ACHN (cell line): Measurements from ENCODE around the gene IL17RC.

ENCODE experiments used
- DNase-seq: peaks from one replicate; pipeline ENCODE4 v3.0.0-alpha.2; 2015
- in situ Hi-C: cut with HindIII; loops from 2 replicates; pipeline ENCODE4 v1.10.0; 2017; ENCODE audit warnings: low sequenced_read_pairs, low pct_ligation_motif_present, low pct_unique_long_range_greater_than_20kb

The IL17RC gene

DNA sequence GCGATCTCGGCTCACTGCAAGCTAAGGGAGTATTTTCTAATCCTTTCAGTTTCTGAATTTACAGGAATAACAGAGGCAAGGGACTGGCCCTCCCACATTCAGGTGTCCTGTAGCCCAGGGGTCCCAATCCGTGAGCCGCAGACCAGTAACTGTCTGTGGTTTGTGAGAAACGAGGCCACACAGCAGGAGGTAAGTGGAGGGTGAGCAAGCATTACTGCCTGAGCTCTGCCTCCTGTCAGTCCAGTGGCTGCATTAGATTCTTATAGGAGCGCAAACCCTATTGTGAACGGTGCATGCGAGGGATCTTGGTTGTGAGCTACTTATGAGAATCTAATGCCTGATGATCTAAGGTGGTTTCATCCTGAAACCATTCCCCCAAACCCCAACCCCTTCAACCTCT, 5.0 kb upstream of the IL17RC start:
- no peak for DNase-seq
- in situ Hi-C loops, result no loop called here

- in situ Hi-C loops, result no loop called here
- no peak for DNase-seq
Observed at GRCh38 chr3:9912294-9912935, 4.5 kb upstream of the IL17RC start.

- DNase-seq, result no peak
- in situ Hi-C loops, result no loop called here
Observed at GRCh38 chr3:9913601-9914000, 3.3 kb upstream of the IL17RC start.

- in situ Hi-C loops, result no loop called here
- no peak for DNase-seq
Observed at GRCh38 chr3:9914011-9914410, 2.9 kb upstream of the IL17RC start.

- in situ Hi-C loops, result no loop called here
- DNase-seq, result no peak
Observed at GRCh38 chr3:9914559-9915253, 2.2 kb upstream of the IL17RC start.

DNA sequence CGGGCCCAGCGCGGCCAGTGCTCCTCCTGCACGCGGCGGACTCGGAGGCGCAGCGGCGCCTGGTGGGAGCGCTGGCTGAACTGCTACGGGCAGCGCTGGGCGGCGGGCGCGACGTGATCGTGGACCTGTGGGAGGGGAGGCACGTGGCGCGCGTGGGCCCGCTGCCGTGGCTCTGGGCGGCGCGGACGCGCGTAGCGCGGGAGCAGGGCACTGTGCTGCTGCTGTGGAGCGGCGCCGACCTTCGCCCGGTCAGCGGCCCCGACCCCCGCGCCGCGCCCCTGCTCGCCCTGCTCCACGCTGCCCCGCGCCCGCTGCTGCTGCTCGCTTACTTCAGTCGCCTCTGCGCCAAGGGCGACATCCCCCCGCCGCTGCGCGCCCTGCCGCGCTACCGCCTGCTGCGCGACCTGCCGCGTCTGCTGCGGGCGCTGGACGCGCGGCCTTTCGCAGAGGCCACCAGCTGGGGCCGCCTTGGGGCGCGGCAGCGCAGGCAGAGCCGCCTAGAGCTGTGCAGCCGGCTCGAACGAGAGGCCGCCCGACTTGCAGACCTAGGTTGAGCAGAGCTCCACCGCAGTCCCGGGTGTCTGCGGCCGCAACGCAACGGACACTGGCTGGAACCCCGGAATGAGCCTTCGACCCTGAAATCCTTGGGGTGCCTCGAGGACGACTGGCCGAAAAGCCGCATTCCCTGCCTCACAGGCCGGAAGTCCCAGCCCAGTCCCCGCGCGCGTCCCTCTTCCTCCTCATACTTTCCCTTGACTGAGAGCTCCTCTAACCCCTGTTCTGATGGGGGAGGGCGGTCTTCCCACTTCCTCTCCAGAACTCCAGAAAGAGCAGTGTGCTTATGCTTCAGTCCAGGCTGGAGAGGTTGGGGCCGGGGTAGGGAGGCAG, 1.4 kb upstream of the IL17RC start:
- in situ Hi-C loops, result no loop called here
- peak; percentile 51 for DNase-seq

- DNase-seq, result no peak
- in situ Hi-C loops, result no loop called here
Observed at GRCh38 chr3:9916346-9916733, 558 bp upstream of the IL17RC start.

GRCh38 chr3:9917820-9918219, 922 bp downstream of the IL17RC start:
- in situ Hi-C loops, result no loop called here
- no peak for DNase-seq

DNA sequence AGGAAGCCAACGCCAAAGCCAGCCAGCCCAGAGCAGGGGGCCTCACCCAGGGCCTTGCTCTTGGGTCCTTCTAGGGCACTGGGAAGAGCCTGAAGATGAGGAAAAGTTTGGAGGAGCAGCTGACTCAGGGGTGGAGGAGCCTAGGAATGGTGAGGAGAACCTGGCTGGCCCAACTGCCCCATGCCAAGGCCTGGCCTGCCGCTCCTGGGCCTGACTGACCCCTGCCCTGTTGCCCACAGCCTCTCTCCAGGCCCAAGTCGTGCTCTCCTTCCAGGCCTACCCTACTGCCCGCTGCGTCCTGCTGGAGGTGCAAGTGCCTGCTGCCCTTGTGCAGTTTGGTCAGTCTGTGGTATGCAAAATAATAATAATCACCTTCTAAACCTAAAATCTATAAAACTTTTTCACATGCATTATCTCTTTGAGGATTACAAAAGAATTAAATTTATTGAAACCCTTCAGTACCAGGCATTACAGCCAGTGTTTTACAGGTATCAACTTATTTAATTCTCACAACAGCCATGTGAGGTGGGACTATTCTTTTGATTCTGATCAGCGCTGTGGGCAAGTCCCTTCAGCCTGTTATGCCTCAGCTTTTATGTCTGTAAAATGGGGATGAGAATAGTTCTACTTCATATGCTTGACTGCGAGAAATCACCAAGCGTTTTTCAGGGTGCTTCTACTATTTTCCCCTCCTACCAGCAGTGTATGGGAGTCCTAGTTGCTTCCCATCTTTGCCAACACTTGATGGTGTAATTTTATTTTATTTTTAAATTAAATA, 1.6 kb downstream of the IL17RC start:
- DNase-seq, result no peak
- in situ Hi-C loops, result no loop called here

DNA sequence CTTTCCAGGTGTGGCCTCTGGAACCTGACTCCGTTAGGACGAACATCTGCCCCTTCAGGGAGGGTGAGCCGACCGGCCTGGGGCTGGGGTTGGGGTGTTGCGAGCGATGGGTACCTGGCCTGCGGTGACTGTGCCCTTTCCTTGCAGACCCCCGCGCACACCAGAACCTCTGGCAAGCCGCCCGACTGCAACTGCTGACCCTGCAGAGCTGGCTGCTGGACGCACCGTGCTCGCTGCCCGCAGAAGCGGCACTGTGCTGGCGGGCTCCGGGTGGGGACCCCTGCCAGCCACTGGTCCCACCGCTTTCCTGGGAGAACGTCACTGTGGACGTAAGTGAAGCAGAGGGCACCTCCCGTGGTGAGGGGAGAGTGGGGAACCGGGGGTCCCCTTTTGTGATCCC, 11.3 kb downstream of the IL17RC start:
- in situ Hi-C loops, result no loop called here

DNA sequence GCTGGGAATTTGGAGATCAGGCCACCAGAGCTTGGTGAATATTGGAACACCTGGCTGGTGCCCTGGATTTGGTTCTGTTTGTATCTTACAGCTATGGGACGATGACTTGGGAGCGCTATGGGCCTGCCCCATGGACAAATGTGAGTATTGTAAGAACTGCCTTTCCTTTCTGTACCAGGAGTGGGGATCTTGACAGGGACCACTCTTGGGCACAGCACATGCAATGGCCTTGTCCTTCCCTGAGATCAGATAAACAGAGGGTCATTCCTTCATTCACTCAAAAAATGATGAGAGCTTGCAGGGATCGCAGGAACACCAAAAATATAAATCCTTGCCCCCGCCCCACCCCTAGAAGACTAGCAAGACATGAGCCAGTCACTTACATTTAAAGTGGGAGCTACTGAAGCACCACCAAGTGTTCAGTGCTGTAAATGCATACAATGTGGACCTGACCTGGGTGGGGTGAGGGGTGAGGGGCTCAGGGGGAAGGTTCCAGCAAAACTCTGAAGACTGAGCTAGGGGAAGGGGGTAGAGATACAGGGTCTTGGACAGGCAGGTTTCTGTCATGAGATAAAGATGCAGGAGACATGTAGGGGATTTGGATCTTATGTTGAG, 14.0 kb downstream of the IL17RC start:
- DNase-seq, result no peak
- in situ Hi-C loops, result no loop called here

More for the DNA sequence above, 11.3 kb downstream of the IL17RC start:
- no peak for DNase-seq

DNA sequence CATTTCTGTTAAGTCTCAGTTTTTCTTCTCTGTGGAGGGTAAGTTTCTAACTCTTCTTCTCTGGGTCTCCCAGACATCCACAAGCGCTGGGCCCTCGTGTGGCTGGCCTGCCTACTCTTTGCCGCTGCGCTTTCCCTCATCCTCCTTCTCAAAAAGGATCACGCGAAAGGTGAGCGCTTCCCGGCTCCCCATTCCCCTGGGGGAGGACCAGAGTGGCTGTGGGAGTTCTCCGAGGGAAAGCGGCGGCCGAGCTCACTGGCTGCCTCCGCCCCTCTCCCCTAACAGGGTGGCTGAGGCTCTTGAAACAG, 15.6 kb downstream of the IL17RC start:
- no peak for DNase-seq
- in situ Hi-C loops, result no loop called here

DNA sequence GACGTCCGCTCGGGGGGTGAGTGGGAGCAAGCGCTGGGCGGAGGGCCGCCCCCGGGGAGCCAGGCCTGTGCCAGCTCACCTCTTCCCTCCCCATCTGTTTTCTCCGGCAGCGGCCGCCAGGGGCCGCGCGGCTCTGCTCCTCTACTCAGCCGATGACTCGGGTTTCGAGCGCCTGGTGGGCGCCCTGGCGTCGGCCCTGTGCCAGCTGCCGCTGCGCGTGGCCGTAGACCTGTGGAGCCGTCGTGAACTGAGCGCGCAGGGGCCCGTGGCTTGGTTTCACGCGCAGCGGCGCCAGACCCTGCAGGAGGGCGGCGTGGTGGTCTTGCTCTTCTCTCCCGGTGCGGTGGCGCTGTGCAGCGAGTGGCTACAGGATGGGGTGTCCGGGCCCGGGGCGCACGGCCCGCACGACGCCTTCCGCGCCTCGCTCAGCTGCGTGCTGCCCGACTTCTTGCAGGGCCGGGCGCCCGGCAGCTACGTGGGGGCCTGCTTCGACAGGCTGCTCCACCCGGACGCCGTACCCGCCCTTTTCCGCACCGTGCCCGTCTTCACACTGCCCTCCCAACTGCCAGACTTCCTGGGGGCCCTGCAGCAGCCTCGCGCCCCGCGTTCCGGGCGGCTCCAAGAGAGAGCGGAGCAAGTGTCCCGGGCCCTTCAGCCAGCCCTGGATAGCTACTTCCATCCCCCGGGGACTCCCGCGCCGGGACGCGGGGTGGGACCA, 16.1 kb downstream of the IL17RC start:
- peak; percentile 82 for DNase-seq
- in situ Hi-C loops, result no loop called here

- in situ Hi-C loops, result no loop called here
- peak; percentile 89 for DNase-seq
Observed at GRCh38 chr3:9933561-9934234, 16.8 kb downstream of the IL17RC start, which contains the start of gene CRELD1. TSS of gene CRELD1 (plus strand) at chr3:9933834. CDS start at chr3:9934439, 605 bp downstream.

GRCh38 chr3:9934235-9934621, 17.3 kb downstream of the IL17RC start:
- in situ Hi-C loops, result no loop called here
- peak; percentile 34 for DNase-seq

DNA sequence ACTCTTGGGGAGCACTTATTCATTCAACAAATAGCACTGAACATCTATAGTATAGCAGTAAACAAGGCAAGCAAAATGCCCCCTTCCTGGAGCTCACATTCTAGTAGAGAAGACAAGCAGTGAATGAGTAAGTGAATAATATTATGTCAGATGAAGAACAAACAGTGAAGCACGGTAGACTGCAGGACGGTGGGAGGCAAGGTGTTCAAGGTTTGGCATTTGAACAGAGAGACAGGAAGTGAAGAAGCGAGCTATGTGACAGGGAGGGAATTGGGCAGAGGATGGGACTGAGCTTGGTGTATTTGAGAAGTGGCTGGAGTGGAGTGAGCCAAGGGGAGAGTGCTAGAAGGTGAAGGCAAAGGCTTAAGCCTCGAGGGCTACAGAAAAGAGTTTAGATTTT, 18.1 kb downstream of the IL17RC start:
- no peak for DNase-seq
- in situ Hi-C loops, result no loop called here

- in situ Hi-C loops, result no loop called here
- DNase-seq, result no peak
Observed at GRCh38 chr3:9935966-9936510, 19.1 kb downstream of the IL17RC start.
